Measurements from ENCODE around the gene EVA1C. TPM values are rescaled to one million over a fixed set of nuclear protein-coding genes. Genes with fewer than 3 reads are reported as not detected.
"Not testable (repeated sequence)": the region's sequence is repeated elsewhere in the genome, so short reads cannot be mapped to it uniquely, and the experiment has no call there.

EVA1C gene
- total RNA-seq, 1 experiment from 2014 or later, result 16.1 TPM

- BruUV-seq (replicated peaks), result no TSS peak
- POLR2A ChIA-PET (ENCODE audit: unreplicated experiment), result no interaction called here
- Histone ChIP-seq H3K27me3 (ENCODE audit: low read length) (no peaks in the 10 kb centered on the region), H3F3A (ENCODE audit: low read length, unreplicated experiment) (no peaks in the 10 kb centered on the region), H4K20me1 (ENCODE audit: low read length) (peaks cover 61% of the 10 kb centered on the region), H3K4me2 (ENCODE audit: low read length) (no peak overlapping the region), H3K4me1 (ENCODE audit: insufficient read depth, low read length) (peaks cover 15% of the 10 kb centered on the region), H3K4me3 (ENCODE audit: low read length) (no peak overlapping the region), H3K79me2 (ENCODE audit: low read length) (peaks cover 89% of the 10 kb centered on the region), H3K9ac (ENCODE audit: low read length) (no peak overlapping the region), H3K36me3 (ENCODE audit: low read depth, low read length) (peaks cover 30% of the 10 kb centered on the region), H3K9me3 (ENCODE audit: low read length) (no peaks in the 10 kb centered on the region), H3K9me2 (replicated peaks; ENCODE audit: low read length) (no peaks in the 10 kb centered on the region), H2AFZ (ENCODE audit: low read length) (no peak overlapping the region), H3K27ac (ENCODE audit: low read length) (no peak overlapping the region)
- intact Hi-C loops (cut with micrococcal nuclease), result no loop called here
- TF ChIP-seq EZH2phosphoT487 (IDR thresholded peaks at IDR 0.05; ENCODE audit: borderline replicate concordance, low read length) (no peak), EZH2 (IDR thresholded peaks at IDR 0.05; ENCODE audit: low read length, unreplicated experiment) (no peak), CTCF (conservative IDR thresholded peaks at IDR 0.05; ENCODE audit: low read depth, low read length) (no peak)
- DNase-seq, result no peak
- no peak for ATAC-seq
- CTCF ChIA-PET, result no interaction called here
Measured at GRCh38 chr21:32388306-32388705, 24.2 kb upstream of the EVA1C start.

- Histone ChIP-seq H3F3A (ENCODE audit: low read length, unreplicated experiment) (no peaks in the 10 kb centered on the region), H3K27ac (ENCODE audit: low read length) (no peak overlapping the region), H3K27me3 (ENCODE audit: low read length) (no peaks in the 10 kb centered on the region), H3K9ac (ENCODE audit: low read length) (no peak overlapping the region), H3K4me1 (ENCODE audit: insufficient read depth, low read length) (peaks cover 17% of the 10 kb centered on the region), H3K4me2 (ENCODE audit: low read length) (peak overlapping the region; percentile 33; the same call in 1 of the 2 replicates), H3K36me3 (ENCODE audit: low read depth, low read length) (peaks cover 18% of the 10 kb centered on the region; the same call in 1 of the 2 replicates), H4K20me1 (ENCODE audit: low read length) (peaks cover 59% of the 10 kb centered on the region), H3K4me3 (ENCODE audit: low read length) (no peak overlapping the region), H3K79me2 (ENCODE audit: low read length) (peaks cover 77% of the 10 kb centered on the region), H3K9me2 (replicated peaks; ENCODE audit: low read length) (no peaks in the 10 kb centered on the region), H2AFZ (ENCODE audit: low read length) (no peak overlapping the region), H3K9me3 (ENCODE audit: low read length) (no peaks in the 10 kb centered on the region)
- CTCF ChIA-PET, result no interaction called here
- POLR2A ChIA-PET (ENCODE audit: unreplicated experiment), result no interaction called here
- TF ChIP-seq EZH2 (IDR thresholded peaks at IDR 0.05; ENCODE audit: low read length, unreplicated experiment) (no peak), EZH2phosphoT487 (IDR thresholded peaks at IDR 0.05; ENCODE audit: borderline replicate concordance, low read length) (no peak)
- DNase-seq (no peak), ATAC-seq (no peak)
- intact Hi-C loops (cut with micrococcal nuclease), result no loop called here
- BruUV-seq (replicated peaks), result no TSS peak
Measured at GRCh38 chr21:32389337-32390015, 23.0 kb upstream of the EVA1C start.

- H4K20me1 ChIP-seq (ENCODE audit: low read length), result peaks cover 52% of the 10 kb centered on the region
- CTCF ChIA-PET; H3F3A ChIP-seq (ENCODE audit: low read length, unreplicated experiment); H3K27ac ChIP-seq (ENCODE audit: low read length); intact Hi-C loops (cut with micrococcal nuclease); H3K9me2 ChIP-seq (replicated peaks; ENCODE audit: low read length); H2AFZ ChIP-seq (ENCODE audit: low read length); BruUV-seq (replicated peaks); H3K9me3 ChIP-seq (ENCODE audit: low read length); H3K27me3 ChIP-seq (ENCODE audit: low read length); POLR2A ChIA-PET (ENCODE audit: unreplicated experiment); DNase-seq; H3K9ac ChIP-seq (ENCODE audit: low read length); ATAC-seq: not testable (repeated sequence)
- peaks cover 18% of the 10 kb centered on the region; the same call in 1 of the 2 replicates for H3K36me3 ChIP-seq (ENCODE audit: low read depth, low read length)
- H3K4me1 ChIP-seq (ENCODE audit: insufficient read depth, low read length), result peaks cover 17% of the 10 kb centered on the region
- H3K79me2 ChIP-seq (ENCODE audit: low read length), result peaks cover 67% of the 10 kb centered on the region
- H3K4me3 ChIP-seq (ENCODE audit: low read length), result peak overlapping the region; percentile 78
- H3K4me2 ChIP-seq (ENCODE audit: low read length), result peak overlapping the region; percentile 98; the same call in 1 of the 2 replicates
Measured at GRCh38 chr21:32390537-32391224, 21.8 kb upstream of the EVA1C start.
